NOMO-1 (cell line): ENCODE data around the gene MOAP1.

Source experiments
- DNase-seq, 2 experiments: peaks; one replicate each; lab custom pipeline; 2025; ENCODE audit not compliant: unreplicated experiment in 2 of 2; lab: John Stamatoyannopoulos, UW

MOAP1 gene

DNA sequence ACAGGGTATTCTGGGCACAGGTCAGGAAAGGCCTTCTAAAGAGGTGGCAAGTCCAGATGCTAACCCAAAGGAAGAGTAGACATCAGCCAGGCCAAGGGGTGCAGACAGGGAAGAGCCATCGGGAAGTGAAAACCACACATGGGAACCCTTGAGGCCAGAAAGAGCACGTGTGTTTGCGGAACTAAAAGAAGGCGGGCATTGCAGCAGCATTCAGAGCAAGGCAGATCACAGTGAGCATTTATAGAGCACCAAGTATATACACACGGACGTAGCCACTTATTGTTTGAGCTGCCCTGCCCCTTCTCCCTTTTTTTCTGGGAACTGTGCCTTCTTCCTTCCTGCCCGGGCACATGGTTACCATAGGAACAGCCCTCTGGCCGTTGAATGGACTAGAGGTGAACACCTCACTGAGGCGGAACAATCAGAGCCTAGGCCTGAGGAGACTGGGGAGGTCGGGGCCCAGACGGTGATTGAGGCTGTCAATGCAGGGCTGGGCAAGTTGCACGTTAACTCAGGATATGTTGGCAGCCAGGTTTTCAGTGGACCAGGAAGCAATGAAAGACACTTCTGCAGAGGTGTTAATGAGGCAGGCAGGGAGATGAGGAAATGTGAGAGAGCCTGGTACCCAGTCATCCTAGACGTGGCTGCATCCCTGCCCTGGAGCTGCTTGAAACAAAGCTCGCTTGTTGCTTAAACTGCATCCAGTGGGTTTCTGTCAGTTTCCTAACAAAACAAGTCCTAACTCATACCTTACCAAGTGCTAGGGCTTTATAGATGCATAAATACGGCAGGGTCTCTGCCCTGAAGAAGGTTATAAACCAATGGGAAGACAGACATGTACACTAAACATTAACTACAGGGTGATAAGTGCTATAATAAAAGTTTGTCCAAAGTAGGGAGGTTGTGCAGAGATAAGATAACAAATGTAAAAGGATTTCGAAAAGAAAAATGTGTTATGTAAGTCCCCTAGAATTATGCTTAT is 34.2 kb downstream of the MOAP1 start:
- no peak for DNase-seq

DNA sequence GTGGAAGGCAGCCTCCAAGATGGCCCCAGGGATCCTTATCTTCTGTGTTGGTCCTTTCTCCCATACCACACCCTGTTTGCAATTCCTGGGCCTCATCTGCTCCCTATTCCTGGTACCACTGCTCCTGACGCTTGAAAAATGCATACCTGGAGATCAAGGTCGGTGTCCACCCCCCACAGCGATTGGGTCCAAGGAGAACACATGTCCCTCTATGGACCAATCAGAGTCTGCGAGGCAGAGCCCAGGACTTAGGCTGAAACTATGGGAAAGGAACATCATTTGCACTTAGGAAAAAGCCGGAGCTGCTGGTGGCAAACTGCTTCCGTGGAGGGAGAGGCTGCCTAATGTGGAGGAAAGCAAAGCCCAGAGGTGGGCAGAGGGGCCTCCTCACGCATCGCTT is 35.7 kb downstream of the MOAP1 start:
- DNase-seq: no peak

DNA sequence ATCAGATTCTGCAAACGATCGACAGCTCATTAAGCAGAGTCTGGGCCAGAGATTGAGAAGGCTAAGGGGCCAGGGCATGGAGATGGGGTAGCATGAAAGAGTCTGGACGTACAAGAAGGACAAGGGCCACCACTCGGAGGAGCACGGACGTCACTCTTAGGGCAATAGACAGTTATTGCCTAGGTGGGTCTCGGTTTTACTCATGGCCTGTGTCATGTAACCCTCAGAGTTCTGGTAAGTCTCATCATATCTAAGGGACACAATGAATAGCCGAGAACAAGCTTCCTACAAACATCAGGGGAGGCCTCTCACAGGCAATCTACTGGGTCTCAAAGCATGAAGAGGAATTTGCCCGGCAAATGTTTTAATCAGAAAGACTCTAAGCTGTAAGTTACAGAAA is 38.6 kb downstream of the MOAP1 start:
- no peak for DNase-seq

DNA sequence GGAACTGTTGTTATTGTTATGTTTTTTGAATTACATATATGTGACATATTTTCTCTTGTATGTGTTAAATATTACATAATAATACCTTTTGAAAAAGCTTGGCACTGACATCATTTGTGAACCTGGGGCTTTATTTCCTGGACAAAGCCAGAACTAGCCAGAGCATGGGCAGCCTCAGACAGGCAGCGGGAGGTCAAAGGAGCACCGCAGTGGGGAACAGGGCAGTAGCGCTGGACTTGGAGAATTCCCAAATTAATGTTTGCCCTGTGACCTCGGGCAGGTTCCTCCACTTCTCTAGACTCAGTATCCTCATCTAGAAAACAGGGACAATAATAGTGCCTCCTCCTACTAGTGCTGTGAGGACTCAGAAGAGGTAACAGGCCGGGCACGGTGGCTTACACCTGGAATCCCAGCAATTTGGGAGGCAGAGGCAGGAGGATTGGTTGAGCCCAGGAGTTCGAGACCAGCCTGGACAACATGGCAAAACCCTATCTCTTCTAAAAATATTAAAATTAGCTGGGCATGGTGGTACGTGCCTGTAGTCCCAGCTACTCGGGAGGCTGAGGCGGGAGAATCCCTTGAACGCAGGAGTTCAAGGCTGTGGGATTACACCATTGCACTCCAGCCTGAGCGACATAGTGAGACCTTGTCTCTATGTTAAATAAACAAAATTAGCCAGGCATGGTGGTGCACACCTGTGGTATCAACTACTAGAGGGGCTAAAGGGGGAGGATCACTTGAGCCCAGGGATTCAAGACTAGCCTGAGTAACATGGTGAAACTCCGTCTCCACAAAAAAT is 41.6 kb downstream of the MOAP1 start:
- DNase-seq: no peak

DNA sequence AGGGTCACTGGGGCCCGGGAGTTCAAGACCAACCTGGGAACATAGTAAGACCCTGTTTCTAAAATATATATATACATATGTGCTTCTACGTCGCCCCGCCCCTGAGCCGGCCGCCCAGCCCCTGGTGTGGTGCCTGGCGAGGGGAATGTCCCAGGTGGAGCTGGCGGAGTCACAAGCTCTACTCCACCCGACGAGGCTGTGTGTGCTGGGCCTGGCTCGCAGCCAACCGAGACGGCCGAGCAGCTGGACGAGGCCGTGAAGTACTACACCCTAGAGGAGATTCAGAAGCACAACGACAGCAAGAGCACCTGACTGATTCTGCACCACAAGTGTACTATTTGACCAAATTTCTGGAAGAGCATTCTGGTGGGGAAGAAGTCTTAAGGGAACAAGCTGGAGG is 46.8 kb downstream of the MOAP1 start:
- DNase-seq: no peak

DNA sequence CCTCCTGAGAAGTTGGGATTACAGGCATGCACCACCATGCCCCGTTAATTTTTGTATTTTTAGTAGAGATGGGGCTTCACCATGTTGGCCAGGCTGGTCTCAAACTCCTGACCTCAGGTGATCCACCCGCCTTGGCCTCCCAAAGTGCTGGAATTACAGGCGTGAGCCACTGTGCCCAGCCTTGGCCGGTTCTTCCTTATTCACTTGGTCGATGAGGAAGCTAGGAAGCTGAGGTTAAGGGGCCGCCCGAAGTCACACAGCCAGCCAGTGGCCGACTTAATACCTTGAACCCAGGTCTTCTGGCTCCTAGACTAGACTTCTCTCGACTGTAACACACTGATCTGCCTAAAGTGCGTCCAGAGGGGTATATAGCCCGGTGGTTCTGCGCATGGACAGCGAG is 48.2 kb downstream of the MOAP1 start:
- DNase-seq: peak in 1 of 2 experiments; percentile 23

DNA sequence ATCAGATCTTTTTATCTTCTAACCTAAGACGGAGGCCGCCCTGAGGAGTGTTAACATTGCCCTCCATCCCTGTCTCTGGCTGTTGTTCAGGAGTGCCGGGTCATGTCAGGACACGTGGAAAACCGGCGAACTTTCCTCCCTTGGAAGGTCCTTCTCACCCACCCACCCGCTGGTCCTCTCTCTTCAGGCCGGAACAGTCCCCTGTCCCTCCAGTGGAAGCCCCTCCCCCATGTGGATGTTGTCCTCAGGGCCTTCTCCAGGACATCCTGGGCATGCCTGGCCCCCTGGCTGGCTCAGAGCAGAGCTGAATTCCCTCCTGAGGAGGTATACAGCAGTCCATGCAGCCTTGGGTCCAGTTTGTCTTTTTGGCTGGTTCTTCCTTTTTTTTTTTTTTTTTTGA is 48.7 kb downstream of the MOAP1 start:
- no peak for DNase-seq

DNA sequence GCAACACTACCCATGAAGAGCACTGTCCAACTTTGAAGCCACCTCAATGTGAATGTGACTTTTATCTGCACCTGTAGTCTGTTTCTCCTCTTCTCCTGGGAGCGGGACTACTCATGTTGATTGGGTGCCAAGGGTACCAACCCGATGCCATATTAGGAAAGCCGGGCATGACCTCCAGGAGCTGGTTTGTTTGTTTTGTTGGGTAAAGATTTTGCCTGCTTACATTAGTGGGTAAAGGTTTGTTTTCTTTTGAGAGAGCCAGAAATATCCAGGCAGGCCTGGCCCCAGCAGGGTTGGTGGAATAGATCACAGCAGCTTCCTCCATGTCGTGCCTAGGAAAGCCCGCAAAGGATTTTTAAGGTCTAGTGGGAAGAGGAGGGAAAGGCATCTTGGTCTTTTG is 49.3 kb downstream of the MOAP1 start:
- DNase-seq: no peak

DNA sequence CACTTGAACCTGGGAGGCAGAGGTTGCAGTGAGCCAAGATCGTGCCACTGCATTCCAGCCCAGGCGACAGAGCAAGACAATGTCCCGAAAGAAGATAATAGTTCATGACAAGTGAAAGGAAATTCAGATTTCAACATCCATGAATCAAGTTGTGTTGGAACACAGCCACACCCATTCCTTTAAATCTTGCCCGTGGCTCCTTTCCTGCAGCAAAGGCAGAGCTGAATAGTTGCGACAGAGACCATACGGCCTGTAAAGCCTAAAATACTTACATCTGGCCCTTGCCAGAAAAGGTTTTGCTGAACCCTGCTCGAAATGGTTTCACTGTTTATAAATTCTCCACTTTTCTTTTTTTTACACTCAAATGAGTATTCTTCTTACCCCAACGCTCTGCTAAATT is 51.2 kb downstream of the MOAP1 start:
- peak; percentile 84 to 97 for DNase-seq

DNA sequence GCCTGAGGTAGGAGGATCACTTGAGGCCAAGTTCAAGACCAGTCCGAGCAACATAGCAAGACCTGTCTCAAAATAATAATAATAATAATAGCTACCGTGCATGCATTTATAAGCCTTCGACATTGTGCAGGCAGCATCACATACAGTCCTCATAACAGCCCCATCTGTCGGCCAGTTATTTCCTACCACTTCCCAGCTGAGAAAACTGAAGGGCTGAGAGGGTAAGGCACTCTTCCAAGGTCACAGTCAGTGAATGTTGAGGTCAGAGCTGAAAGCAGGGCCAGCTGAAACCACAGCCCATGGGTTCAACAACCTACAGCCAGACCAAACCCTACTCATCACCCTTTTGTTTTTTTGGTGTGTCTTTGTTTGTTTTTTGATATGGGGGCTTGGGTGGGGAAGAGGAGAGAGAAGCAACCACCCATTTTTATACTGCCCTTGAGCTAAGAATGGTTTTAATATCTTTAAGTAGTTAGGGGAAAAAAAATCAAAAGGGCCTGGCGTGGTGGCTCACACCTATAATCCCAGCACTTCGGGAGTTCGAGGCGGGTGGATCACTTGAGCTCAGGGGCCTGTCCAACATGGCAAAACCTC is 52.1 kb downstream of the MOAP1 start:
- peak in 1 of 2 experiments; percentile 39 for DNase-seq
